A549 (cell line): ENCODE results near the gene DECR2. TPM values are rescaled to one million over a fixed set of nuclear protein-coding genes. Genes with fewer than 3 reads are reported as not detected.
A peak's percentile ranks its signal among the peaks of the same experiment; 100 is the strongest.

Experiments used
- ATAC-seq, 2 experiments: fragments of 200-7000 bp in 1 of 2; fragments of >200 bp in 1 of 2; cut with Nextera tagmentation in 1 of 2; cut with Tn5 transposase in 1 of 2; 3 replicates each; pipeline versions ENCODE4 v1.8.0 to v1.9.1; 2018 to 2020; ENCODE audit warnings: mild to moderate bottlenecking in 1 of 2, moderate library complexity in 1 of 2
- CTCF ChIA-PET: fragments of 300-600 bp; sonication (Branson Sonifier 250); formaldehyde crosslinking; extraction: SDS; loops from one replicate; lab custom pipeline; 2021; ENCODE audit warnings: antibody characterized with exemption, inconsistent platforms; lab: Yijun Ruan, JAX
- POLR2A ChIA-PET: fragments of 350-600 bp; formaldehyde crosslinking; extraction: SDS; loops from one replicate; lab custom pipeline; 2021; ENCODE audit warnings: antibody characterized with exemption, inconsistent platforms; lab: Yijun Ruan, JAX
- DNase-seq, 2 experiments: peaks; one replicate each; pipeline versions ENCODE4 v3.0.0 to v3.0.0-alpha.2; 2011 to 2016; ENCODE audit warnings: low read depth in 1 of 2, low spot score in 1 of 2
- FAIRE-seq: peaks from 2 replicates; lab custom pipeline; 2011; peaks lifted over from hg19 to GRCh38; lab: Jason Lieb, UNC
- H3K27ac ChIP-seq, 2 experiments: fragments of >200 bp; sonication (Bioruptor Twin); formaldehyde crosslinking; 3 replicates each; pipeline ENCODE4 v1.5.1; 2016 to 2017
- H3K4me1 ChIP-seq: fragments of >200 bp; sonication (Bioruptor Twin); formaldehyde crosslinking; 3 replicates; pipeline ENCODE4 v1.6.1; 2016
- H3K4me2 ChIP-seq: fragments of >200 bp; sonication (Bioruptor Twin); formaldehyde crosslinking; 3 replicates; pipeline ENCODE4 v1.6.1; 2016
- H3K4me3 ChIP-seq: fragments of >200 bp; sonication (Bioruptor Twin); formaldehyde crosslinking; 3 replicates; pipeline ENCODE4 v1.5.1; 2016
- H3K9me3 ChIP-seq: fragments of >200 bp; sonication (Bioruptor Twin); formaldehyde crosslinking; 3 replicates; pipeline ENCODE4 v1.6.1; 2016
- ATOH8 ChIP-seq: fragments of 250-450 bp; sonication (Bioruptor Pico); IDR thresholded peaks from 2 replicates; pipeline ENCODE4 v1.5.0; 2020; ENCODE audit warnings: low read depth, mild to moderate bottlenecking, moderate library complexity
- BCL3 ChIP-seq: fragments of >200 bp; sonication (Bioruptor Twin); formaldehyde crosslinking; IDR thresholded peaks from 3 replicates; pipeline ENCODE4 v1.6.1; 2016
- BHLHE40 ChIP-seq: IDR thresholded peaks from 2 replicates; pipeline ENCODE4 v1.6.1; 2012; ENCODE audit warnings: low read depth, low read length, inconsistent platforms
- CBX8 ChIP-seq: fragments of 200-600 bp; sonication (generic); IDR thresholded peaks from 2 replicates; pipeline ENCODE4 v1.6.1; 2016
- CEBPB ChIP-seq, 2 experiments: fragments of >200 bp in 1 of 2; sonication (Bioruptor Twin) in 1 of 2; formaldehyde crosslinking in 1 of 2; IDR thresholded peaks; 2 replicates each; pipeline ENCODE4 v1.6.1; 2012 to 2016
- CTCF ChIP-seq: fragments of >200 bp; sonication (Bioruptor Twin); formaldehyde crosslinking; IDR thresholded peaks from 3 replicates; pipeline ENCODE4 v1.5.1; 2016
- ELK1 ChIP-seq: fragments of 150-350 bp; IDR thresholded peaks from 2 replicates; pipeline ENCODE4 v1.6.1; 2014; ENCODE audit warnings: low read depth, mild to moderate bottlenecking, low read length
- EP300 ChIP-seq, 2 experiments: fragments of >200 bp; sonication (Bioruptor Twin); formaldehyde crosslinking; IDR thresholded peaks; 2 replicates in 1 of 2; 3 replicates in 1 of 2; pipeline ENCODE4 v1.6.1; 2016 to 2017
- ESRRA ChIP-seq: fragments of 150-350 bp; IDR thresholded peaks from 2 replicates; pipeline ENCODE4 v1.6.1; 2014; ENCODE audit warnings: mild to moderate bottlenecking, low read length, borderline replicate concordance
- FOXS1 ChIP-seq: fragments of 250-450 bp; sonication (Bioruptor Pico); IDR thresholded peaks from 2 replicates; pipeline ENCODE4 v1.5.0; 2020; ENCODE audit warnings: mild to moderate bottlenecking, moderate library complexity
- HOXB5 ChIP-seq: fragments of 250-450 bp; sonication (Bioruptor Pico); IDR thresholded peaks from 2 replicates; pipeline ENCODE4 v1.5.0; 2020; ENCODE audit warnings: mild to moderate bottlenecking, moderate library complexity
- JUN ChIP-seq, 2 experiments: fragments of >200 bp; sonication (Bioruptor Twin); formaldehyde crosslinking; IDR thresholded peaks; 2 replicates in 1 of 2; 3 replicates in 1 of 2; pipeline ENCODE4 v1.6.1; 2016 to 2017
- KDM5A ChIP-seq: fragments of 200-600 bp; sonication (generic); IDR thresholded peaks from 2 replicates; pipeline ENCODE4 v1.6.1; 2016; ENCODE audit warnings: antibody characterized with exemption, mild to moderate bottlenecking
- MAZ ChIP-seq: fragments of 150-350 bp; IDR thresholded peaks from 2 replicates; pipeline ENCODE4 v1.6.1; 2014; ENCODE audit warnings: antibody characterized with exemption, low read depth, low read length, borderline replicate concordance
- NFE2L2 ChIP-seq: fragments of 150-350 bp; conservative IDR thresholded peaks from 2 replicates; pipeline ENCODE4 v1.6.1; 2014; ENCODE audit warnings: low read length
- NPAS2 ChIP-seq: fragments of 250-450 bp; sonication (Bioruptor Pico); IDR thresholded peaks from 2 replicates; pipeline ENCODE4 v1.8.0; 2022; ENCODE audit warnings: mild to moderate bottlenecking, moderate library complexity, borderline replicate concordance
- PBX3 ChIP-seq: IDR thresholded peaks from 2 replicates; pipeline ENCODE4 v1.6.1; 2012
- PHF8 ChIP-seq: fragments of 200-600 bp; sonication (generic); IDR thresholded peaks from 2 replicates; pipeline ENCODE4 v1.6.1; 2016; ENCODE audit warnings: low read depth, mild to moderate bottlenecking, antibody characterized with exemption, moderate library complexity, borderline replicate concordance
- POLR2A ChIP-seq: IDR thresholded peaks from 2 replicates; pipeline ENCODE4 v1.6.1; 2012; ENCODE audit warnings: mild to moderate bottlenecking, low read length
- POLR2AphosphoS2 ChIP-seq: conservative IDR thresholded peaks from 2 replicates; pipeline ENCODE4 v1.6.1; 2012; ENCODE audit warnings: low read length, improper control_type of control experiment, inconsistent platforms
- RARB ChIP-seq: fragments of 250-450 bp; sonication (Bioruptor Pico); IDR thresholded peaks from 2 replicates; pipeline ENCODE4 v1.8.0; 2021; ENCODE audit warnings: mild to moderate bottlenecking, moderate library complexity
- RFX5 ChIP-seq: fragments of 450-650 bp; IDR thresholded peaks from 2 replicates; pipeline ENCODE4 v1.7.1; 2014; ENCODE audit warnings: antibody characterized with exemption, mild to moderate bottlenecking, moderate library complexity
- SREBF2 ChIP-seq: fragments of 450-650 bp; IDR thresholded peaks from 2 replicates; pipeline ENCODE4 v1.6.1; 2014; ENCODE audit warnings: mild to moderate bottlenecking, moderate library complexity
- TFCP2L1 ChIP-seq: fragments of 250-450 bp; sonication (Bioruptor Pico); IDR thresholded peaks from 2 replicates; pipeline ENCODE4 v1.5.0; 2021; ENCODE audit warnings: mild to moderate bottlenecking
- ZC3H11A ChIP-seq: fragments of 450-650 bp; IDR thresholded peaks from 2 replicates; pipeline ENCODE4 v1.6.1; 2014; ENCODE audit warnings: antibody characterized with exemption, mild to moderate bottlenecking
- ZFP36 ChIP-seq: fragments of 450-650 bp; IDR thresholded peaks from 2 replicates; pipeline ENCODE4 v1.6.1; 2014; ENCODE audit warnings: borderline replicate concordance; ENCODE audit not compliant: partially characterized antibody
- WGBS: methylation state at CpG from one replicate; pipeline ENCODE4 v1.1.6; 2017; ENCODE audit errors: missing lambda C conversion rate; 5-methylcytosine and 5-hydroxymethylcytosine counted together
- polyA plus RNA-seq, 4 experiments: library from polyadenylated mRNA; depleted of rRNA in 3 of 4; stranded (reverse); fragments of >200 nt; fragmentation: RNase III in 1 of 4; extraction: RNeasy Plus Mini Kit Qiagen cat#74134 plus additional on column Dnase treatment in 1 of 4; gene quantifications; 2 replicates in 3 of 4; 3 replicates in 1 of 4; pipeline ENCODE4 v1.2.3, GENCODE V29; 2011 to 2017

The DECR2 gene
- polyA plus RNA-seq, 2 of the 4 experiments (the other 2 are of a cell fraction), result 15.5 to 34.2 TPM

- H3K9me3 ChIP-seq, result no peaks in the 10 kb centered on the region
- POLR2A ChIA-PET, result no interaction called here
- DNase-seq (no peak), ATAC-seq (peak; percentile 64 to 73)
- H3K4me3 ChIP-seq, result peak overlapping the region; percentile 98
- H3K4me1 ChIP-seq, result peaks cover 10% of the 10 kb centered on the region; the same call in 2 of the 3 replicates
- H3K27ac ChIP-seq, result peak overlapping the region; percentile 92 to 97
- H3K4me2 ChIP-seq, result peak overlapping the region; percentile 100
- TF ChIP-seq ELK1 (no peak), ESRRA (no peak), HOXB5 (CRISPR knock-in tag) (no peak), RARB (CRISPR knock-in tag) (no peak), JUN (IDR thresholded peaks at IDR 0.05) (no peak), MAZ (no peak), FOXS1 (no peak), ZFP36 (no peak), CTCF (no peak), TFCP2L1 (CRISPR knock-in tag) (no peak), CBX8 (no peak), RFX5 (no peak), NPAS2 (no peak), CEBPB (IDR thresholded peaks at IDR 0.05) (no peak)
- TF ChIP-seq, all 56 proteins: peak for 0
- WGBS, result 0% methylated on average over 4 of the region's 73 CpGs
- CTCF ChIA-PET, result interaction anchor here (0.8 to 3.4 kb wide), 5 partner anchors 10 to 274 kb away, joined by 3 to 11 read pairs (median 5); partner anchors contain the start of gene MRPL28
- FAIRE-seq, result no peak
Measured at GRCh38 chr16:381012-381788, 20.5 kb upstream of the DECR2 start.

- DNase-seq, result no peak
- peak within 1 kb of the TSS; percentile 92 to 97 for H3K27ac ChIP-seq
- CTCF ChIA-PET, result interaction anchor here (1.0 to 3.4 kb wide), 5 partner anchors 10 to 330 kb away, joined by 3 to 11 read pairs (median 4); no protein-coding TSS in a partner anchor
Measured at GRCh38 chr16:381789-382717, 19.6 kb upstream of the DECR2 start, which contains the start of gene PGAP6. Gene PGAP6 (minus strand): TSS chr16:381978. CDS start chr16:381821, 157 bp downstream.

More at GRCh38 chr16:381789-382717, 19.6 kb upstream of the DECR2 start, which contains the start of gene PGAP6:
- H3K4me3 ChIP-seq, result peak within 1 kb of the TSS; percentile 98
- H3K9me3 ChIP-seq, result no peaks in the 10 kb centered on the region
- TF ChIP-seq EP300 (IDR thresholded peaks at IDR 0.05) (no peak), PHF8 (peak; percentile 77; the same call in 1 of the 2 replicates), BHLHE40 (no peak), POLR2A (peak; percentile 47; the same call in 1 of the 2 replicates), JUN (IDR thresholded peaks at IDR 0.05) (peak in 1 of 2 experiments; percentile 83; a peak in 3 of 5 replicates), POLR2AphosphoS2 (no peak), NFE2L2 (no peak), BCL3 (peak; percentile 73; the same call in 2 of the 3 replicates), ATOH8 (CRISPR knock-in tag) (no peak), PBX3 (no peak), RFX5 (no peak), FOXS1 (no peak), KDM5A (no peak), ZC3H11A (no peak), SREBF2 (no peak)
- peak; percentile 7 to 67 for ATAC-seq
- H3K4me2 ChIP-seq, result peak within 1 kb of the TSS; percentile 100
- no peak for FAIRE-seq
- H3K4me1 ChIP-seq, result peaks cover 10% of the 10 kb centered on the region; the same call in 2 of the 3 replicates
- POLR2A ChIA-PET, result interaction anchor here (1.0 kb wide), 1 partner anchor 19 kb away, joined by 3 read pairs; the partner anchor contains the start of gene DECR2
- 25% methylated on average over 16 of the region's 123 CpGs for WGBS
